GM12874 (cell line): ENCODE data around the gene RNF130.

ENCODE experiments used
- TF ChIP-seq, protein P1 (sequence below): IDR thresholded peaks from 2 replicates; pipeline ENCODE4 v1.5.1; 2011; ENCODE audit warnings: low read depth, mild to moderate bottlenecking, control low read depth, low read length, moderate library complexity; ENCODE audit not compliant: insufficient read depth

The RNF130 gene

DNA sequence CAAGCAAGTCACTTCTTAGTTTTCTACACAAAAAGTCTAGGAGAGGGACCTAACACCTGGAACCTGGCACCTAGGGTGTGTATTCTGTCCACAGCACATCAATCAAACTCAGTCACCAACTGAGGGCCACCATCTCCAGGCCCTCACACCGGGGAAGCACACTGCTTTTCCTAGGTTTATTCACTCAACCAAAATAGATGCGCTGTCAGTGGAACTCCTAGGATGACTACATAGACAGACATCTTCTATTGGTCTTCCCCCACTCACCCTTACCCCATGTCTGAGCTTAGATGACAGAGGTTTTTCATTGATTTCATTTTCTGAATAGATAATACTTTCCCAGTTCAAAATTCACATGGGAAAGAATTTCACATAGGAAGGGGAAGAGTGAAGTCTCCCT, 59.2 kb downstream of the RNF130 start:
- TF ChIP-seq, protein P1, sequence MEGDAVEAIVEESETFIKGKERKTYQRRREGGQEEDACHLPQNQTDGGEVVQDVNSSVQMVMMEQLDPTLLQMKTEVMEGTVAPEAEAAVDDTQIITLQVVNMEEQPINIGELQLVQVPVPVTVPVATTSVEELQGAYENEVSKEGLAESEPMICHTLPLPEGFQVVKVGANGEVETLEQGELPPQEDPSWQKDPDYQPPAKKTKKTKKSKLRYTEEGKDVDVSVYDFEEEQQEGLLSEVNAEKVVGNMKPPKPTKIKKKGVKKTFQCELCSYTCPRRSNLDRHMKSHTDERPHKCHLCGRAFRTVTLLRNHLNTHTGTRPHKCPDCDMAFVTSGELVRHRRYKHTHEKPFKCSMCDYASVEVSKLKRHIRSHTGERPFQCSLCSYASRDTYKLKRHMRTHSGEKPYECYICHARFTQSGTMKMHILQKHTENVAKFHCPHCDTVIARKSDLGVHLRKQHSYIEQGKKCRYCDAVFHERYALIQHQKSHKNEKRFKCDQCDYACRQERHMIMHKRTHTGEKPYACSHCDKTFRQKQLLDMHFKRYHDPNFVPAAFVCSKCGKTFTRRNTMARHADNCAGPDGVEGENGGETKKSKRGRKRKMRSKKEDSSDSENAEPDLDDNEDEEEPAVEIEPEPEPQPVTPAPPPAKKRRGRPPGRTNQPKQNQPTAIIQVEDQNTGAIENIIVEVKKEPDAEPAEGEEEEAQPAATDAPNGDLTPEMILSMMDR = no peak

DNA sequence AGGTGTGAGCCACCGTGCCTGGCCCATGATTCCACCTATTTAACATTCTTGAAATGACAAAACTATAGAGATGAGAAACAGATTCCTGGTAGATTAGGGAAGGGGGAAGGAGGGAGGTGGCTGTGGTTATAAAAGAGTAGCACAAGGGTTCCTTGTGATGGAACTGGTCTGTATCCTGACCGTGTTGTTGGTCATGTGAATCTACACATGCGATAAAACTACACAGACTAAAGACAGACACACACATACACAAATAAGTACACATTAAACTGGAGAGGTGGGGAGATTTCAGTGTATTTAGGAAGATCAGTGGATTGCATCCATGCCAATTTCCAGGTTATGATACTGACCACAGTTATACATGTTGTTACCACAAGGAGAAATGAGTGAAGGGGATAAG, 60.9 kb downstream of the RNF130 start:
- TF ChIP-seq, protein P1 = no peak

DNA sequence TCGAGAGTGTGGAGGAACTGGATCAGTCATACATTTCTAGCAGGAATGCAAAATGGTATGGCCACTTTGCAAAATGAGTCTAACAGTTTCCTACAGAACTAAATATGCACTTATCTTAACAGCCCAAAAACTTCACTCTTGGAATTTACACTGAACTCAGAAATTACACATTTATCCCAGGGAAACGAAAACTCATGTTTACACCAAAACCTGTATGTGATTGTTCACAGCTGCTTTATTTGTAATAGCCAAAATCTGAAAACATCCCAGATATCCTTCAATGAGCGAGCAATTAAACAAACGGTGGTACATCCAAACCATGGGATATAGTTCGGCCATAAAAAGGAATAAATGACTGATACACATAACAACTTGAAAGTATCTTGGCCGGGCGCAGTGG, 62.0 kb downstream of the RNF130 start:
- TF ChIP-seq, protein P1 = no peak

DNA sequence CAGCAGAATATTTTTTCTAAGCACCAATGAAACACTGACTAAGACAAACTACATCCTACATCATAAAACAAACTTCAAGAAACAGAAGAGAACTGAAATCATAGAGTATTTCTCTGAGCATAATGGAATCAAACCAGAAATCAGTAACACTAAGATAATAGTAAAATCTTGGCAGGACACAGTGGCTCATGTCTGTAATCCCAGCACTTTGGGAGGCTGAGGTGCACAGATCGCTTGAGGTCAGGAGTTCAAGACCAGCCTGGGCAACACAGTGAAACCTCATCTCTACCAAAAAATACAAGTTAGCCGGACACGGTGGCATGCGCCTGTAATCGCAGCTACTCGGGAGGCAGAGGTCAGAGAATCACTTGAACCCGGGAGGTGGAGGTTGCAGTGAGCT, 63.1 kb downstream of the RNF130 start:
- TF ChIP-seq, protein P1 = no peak

DNA sequence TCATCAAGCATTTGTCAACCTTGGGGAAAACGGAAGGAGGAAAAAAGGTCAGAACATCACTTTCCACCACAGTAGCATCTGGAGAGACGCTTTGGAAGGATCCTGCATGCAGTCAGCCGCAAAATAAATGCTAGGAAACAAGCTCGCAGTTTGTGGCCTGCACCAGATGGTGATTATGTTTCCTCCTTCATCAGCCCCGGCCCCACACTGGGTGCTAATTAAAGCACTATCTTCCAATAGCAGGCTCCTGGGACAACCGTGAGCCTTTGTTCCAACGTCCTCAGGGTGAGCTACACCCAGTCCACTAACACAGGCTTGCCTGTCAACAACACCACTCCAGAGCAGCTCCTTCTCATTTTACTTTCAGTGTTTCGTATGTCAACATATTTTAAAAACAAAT, 64.0 kb downstream of the RNF130 start:
- TF ChIP-seq, protein P1 = no peak

DNA sequence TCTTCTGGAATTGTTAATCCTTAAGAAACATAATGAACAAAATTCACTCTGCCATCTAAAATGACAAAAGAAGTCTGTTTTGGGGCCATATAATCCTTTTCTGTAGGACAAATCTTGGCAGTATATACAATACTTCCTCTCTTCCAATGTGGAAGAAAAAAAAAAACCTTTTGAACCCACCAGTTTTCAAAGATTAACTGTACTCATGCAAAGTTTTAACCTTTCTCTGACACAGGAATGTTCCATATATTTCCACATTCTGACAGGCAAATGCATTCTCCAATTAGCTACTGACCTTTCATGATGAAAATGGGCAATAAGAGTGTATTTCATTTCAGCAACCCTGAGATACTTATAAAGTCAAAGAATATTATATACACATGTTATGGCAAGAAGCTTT, 65.4 kb downstream of the RNF130 start:
- TF ChIP-seq, protein P1 = no peak

DNA sequence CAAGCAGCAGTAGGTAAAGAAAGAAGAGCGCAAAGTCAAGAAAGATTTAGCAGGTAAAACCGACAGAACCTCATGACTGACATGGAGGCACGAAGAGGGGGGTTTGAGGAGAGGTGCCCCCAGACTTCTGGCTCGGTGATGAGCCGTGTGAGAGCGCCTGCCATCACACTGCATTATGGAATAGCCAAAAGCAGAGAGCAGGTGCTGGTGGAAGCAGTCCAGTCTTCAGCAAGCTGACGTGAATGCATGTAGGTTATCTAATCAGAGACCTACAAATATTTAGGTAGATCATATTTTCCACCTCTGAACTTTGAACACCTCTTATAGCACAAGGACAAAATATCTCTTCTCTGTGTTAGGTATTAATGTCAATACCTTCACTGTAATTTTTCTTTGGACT, 68.4 kb downstream of the RNF130 start:
- TF ChIP-seq, protein P1 = no peak

DNA sequence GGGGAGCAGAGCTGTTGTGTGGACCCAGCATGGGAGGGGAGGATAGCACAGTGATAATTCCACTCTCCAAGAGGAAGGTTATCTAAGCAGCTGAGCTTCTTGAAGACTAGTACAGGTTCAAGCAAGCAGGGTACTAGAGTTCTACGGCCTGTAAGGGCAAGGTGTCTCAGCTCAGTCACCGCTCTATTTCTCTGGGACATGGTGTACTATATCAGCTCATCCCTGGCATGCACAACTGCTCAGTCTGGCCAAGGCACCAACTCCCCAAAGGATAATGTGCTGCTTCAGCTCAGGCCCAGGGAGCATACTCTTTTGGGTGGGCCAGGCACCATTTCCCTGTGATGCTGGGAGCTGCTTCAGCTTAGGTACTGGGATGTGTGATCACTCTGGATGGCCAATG, 69.8 kb downstream of the RNF130 start:
- TF ChIP-seq, protein P1 = no peak
